Measurements from ENCODE around the gene OXNAD1.

The OXNAD1 gene

DNA sequence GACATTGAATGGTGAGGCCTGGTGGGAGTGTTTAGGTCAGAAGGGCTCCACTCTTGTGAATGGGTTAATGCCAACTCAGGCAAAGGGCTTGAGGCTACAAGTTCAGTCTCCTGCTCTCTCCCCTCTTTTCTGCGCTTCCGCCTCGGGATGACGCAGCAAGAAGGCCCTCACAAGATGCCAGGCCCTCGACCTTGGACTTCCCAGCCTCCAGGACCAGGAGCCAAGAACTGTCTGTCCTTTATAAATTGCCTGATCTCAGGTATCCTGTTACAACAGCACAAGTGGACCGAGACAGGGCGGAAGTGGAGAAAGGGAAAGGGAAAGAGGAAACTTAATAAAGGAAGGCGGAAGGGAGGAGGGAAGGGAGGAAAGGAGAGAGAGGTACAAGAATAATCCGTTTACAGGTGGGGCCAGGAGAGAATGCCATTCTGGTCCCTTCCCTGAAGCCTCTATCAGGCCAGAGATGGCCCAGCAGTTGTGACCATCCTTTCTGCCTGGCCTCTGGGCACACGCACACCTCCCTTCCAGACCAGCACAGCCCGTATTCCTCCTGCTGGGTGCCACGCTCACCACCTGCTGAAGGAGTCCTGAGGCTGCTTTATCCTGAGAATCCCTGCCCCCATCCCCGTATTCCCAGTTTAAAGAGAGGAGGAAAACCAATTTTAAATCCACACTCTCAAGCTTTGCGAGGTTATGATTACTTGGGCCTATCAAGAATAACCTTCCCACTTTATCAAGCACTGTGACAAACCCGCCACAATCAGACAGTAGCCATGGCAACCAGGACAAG lies 64.2 kb downstream of the OXNAD1 start:
- no peak for DNase-seq (ENCODE audit: low read depth in 2 of 2)

DNA sequence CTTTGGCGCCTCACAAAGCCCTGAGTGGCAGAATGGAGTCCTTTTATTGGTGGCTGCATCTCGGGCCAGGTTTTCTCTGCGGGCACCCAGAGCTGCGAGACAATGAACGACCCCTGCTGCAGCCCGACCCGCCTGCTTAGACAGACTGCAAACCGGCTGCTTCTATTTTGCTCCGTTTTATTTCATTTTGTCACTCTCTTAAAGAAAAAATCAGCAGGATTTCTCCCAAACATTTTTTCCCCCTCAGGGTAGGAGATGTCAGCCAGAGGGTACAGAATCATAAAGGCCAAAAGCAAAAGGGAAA lies 64.8 kb downstream of the OXNAD1 start:
- no peak for DNase-seq (ENCODE audit: low read depth in 2 of 2)

DNA sequence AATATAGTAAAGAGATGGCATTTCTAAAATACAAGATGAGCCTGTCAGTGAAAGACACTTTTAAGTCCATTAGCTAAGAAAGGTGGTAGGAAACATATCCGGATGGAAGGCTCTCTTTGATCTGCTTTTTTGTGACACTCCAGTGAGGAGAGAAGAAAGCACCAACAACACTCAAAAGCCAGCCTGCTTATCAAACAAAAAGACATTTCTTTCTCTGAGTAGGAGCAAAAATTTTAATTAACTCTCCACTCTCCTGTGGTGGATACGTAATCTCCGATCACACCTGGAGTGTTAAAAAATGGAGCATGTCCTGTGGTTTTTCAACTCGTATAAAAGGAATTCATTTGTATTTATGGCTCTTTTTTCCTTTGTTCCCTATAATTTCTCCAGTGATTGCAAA lies 65.3 kb downstream of the OXNAD1 start:
- DNase-seq (ENCODE audit: low read depth in 2 of 2) = no peak

DNA sequence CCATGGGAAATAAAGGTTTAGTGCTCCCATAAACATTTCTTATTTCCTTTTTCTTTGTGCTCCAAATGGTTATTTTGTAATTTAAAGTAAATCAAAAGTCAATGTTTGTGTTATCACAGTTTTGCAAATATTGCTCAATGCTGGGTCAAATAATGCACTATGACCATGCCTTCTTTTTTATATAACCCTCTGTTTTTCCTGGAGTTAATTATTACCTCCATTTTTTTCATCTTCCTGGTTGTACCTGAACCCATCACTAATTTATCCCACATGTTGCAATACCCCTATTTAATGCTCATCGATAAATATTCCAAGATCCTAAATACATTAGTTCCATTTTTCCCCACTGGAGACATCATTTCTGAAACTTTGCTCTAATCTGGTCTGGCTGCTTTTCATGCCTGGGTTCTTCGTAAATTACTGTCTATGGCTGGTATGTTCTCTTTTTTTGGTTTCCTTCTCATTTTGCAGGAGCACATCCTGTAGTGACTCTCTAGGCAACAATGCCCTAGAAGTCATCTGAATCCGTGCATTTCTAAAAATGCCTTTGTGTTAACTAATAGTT lies 66.4 kb downstream of the OXNAD1 start:
- DNase-seq (ENCODE audit: low read depth in 2 of 2) = no peak

DNA sequence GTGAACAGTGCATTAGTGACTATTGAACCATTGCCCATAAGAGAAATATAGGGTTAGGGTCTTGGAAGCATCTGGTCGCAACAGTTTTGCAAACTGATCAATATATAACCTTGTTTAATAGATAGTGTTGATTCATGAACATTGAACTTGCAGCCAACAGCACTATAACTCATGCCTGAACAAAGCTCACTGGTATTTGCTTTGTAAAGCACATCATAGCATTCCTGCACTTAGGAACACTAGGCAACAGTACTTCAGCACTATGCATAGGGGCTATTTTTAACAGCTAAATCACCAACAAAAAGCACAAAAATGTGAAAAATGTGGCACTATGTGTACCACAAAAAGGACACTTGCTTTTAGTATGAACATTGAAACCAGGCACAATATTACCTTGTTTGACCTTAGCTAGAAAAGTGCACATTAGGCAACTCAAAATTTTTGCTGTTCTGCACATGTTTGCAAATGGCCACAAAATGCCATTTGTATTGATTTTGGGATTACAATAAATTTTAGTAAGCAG lies 68.0 kb downstream of the OXNAD1 start:
- no peak for DNase-seq (ENCODE audit: low read depth in 2 of 2)

DNA sequence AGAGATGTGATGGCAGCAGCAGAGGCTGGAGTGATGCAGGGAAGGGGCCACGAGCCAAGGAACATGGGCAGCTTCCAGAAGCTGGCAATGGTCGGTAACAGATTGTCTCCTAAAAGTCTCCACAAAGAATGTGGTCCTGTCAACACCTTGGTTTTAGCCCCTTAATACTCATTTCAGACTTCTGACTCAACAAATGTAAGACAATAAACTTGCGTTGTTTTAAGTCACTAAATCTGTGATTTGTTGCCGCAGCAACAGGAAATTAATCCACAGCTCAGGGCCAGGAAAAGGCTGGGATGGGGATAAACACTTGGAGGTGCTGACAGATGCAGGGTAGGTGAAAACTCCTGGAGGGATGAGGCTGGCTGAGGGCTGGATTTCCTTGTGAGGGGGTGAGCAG lies 69.9 kb downstream of the OXNAD1 start:
- DNase-seq (ENCODE audit: low read depth in 2 of 2) = no peak

DNA sequence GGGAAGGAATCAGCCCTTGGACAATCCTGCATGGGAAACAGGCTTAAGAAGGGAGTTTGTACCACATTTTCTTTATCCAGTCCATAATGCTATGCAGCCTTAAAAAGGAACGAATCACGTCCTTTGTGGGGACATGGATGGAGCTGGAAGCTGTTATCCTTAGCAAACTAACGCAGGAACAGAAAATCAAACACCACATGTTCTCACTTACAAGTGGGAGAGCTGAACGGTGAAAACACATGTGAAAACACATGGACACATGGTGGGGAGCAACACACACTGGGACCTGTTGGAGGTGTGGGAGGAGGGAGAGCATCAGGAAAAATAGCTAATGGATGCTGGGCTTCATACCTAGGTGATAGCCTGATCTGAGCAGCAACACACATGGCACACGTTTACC lies 70.3 kb downstream of the OXNAD1 start:
- no peak for DNase-seq (ENCODE audit: low read depth in 2 of 2)

DNA sequence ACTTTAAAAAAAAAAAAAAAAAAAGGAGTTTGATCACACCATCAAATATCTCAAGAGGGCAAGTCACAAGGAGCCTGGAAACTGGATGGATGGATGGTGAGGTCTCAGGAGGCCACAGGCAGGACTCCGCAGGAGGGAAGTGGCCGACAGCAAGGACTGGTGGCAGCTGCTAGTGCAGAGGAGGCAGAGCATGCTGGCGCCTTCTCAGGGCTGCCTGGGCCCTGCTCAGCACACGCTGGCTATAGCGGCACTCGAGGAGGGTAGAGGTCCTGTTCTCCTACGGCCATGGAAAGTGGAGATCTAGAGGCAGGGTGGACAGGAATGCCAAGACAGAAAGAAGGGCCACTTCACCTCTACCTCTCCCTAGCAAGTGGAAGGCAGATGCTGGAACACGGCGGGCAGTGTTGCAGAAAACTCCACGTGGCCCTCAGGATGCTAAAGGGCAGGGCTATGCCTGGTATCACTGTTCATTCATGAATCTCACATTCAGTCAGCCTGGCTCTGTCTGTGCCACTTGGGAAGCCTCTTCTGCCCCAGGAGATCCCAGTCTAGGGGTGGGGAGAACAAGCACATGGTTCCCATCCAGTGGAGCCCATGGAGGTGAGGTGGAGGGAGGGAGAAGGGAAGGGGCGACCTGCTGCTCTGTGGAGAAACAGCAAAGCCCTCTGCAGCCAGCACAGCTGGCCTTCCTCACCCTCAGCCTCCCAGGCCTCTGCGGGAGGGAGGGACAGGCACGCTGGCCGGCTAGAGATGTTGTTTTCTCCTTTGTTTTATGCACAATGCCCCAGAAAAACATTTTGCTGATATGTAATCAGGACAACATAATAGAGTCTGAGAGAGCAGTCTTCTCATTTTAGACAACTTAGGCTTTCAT lies 71.0 kb downstream of the OXNAD1 start:
- DNase-seq (ENCODE audit: low read depth in 2 of 2) = no peak

DNA sequence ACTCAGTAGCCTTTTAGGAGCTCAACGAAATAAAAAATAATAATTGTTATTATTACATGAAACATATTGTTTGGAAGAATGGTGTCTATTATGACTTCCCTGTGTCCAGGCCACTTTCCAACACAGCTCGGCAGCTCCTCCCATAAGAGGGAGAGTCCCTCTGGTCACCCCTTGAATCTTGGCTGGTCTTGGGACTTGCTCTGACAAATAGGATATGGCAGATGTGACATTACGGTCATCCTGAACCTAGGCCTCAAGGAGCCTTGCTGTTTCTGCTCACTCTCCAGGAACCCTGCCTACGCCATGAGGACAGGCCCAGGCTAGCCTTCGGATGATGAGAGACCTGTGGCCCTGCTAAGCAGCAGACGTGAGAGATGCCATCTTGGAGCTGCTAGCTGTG lies 71.8 kb downstream of the OXNAD1 start:
- no peak for DNase-seq (ENCODE audit: low read depth in 2 of 2)

DNA sequence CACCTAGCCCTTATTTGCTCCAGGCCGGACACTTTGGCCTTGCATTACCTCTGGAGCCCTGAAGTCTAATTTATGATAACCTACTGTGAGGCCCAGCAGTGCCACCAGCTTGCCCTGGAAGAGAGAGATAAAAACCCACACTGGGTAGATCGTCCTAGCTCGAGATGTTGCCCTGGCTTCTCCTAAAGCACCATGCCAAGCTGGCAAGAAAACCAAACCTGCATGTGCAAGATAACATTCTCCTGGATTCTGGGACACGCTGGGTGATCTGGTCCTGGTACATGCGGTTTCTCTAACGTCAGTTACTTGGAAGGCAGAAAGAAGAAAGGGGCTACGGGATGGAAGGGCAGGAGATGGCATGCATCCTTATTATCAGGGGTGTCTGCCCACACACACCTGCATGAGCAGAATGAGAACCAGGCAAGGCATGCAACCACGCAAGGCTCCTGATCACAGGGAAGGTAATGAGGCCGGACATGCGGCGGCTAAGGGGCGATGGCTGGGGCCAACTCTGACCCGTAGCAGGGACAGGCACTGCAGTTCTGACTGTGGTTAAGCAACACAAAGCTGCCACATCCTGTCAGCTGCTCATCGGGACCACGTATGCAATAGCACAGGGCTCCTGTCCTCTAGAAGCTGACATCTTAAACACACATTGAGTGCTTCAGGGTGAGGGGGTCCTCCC lies 73.0 kb downstream of the OXNAD1 start:
- peak in 1 of 2 donors; percentile 26 for DNase-seq (ENCODE audit: low read depth in 2 of 2)

DNA sequence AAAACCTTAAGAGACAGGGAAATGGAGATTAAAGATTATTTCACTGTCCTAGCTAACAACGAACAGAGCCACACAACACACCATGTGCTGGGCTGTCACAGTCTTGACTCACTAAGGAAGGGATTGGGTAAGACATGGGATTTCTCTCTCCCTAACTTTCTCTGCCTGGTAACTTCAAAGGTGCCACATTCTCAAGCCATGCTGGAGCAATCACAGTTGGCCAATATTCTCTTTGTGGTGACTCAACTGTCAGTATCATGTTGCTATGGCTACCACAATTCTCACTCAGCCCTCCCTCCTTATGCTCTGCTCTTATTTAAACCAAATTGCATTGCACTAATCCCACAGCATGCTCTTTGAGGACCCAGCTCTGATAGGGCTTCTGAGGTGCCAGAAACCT lies 74.0 kb downstream of the OXNAD1 start:
- DNase-seq (ENCODE audit: low read depth in 2 of 2) = no peak

DNA sequence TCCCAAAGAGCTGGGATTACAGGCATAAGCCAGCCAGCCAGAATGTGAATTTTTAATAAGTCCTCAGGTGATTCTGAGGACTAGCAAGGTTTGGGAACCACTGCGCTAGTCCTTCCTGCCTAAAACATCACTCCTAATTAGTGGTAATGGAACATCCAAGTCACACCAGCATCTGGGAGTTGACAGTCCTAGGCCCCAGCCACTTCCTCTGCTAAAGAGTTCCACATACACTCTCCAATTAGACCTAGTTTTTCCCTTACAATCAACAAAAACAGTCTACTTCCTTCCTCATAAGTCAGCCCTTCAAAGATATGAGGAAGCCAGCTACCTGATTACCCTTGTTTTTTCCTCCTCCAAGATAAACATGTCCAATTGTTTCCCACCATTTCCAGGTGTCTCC lies 78.1 kb downstream of the OXNAD1 start:
- DNase-seq (ENCODE audit: low read depth in 2 of 2) = no peak

DNA sequence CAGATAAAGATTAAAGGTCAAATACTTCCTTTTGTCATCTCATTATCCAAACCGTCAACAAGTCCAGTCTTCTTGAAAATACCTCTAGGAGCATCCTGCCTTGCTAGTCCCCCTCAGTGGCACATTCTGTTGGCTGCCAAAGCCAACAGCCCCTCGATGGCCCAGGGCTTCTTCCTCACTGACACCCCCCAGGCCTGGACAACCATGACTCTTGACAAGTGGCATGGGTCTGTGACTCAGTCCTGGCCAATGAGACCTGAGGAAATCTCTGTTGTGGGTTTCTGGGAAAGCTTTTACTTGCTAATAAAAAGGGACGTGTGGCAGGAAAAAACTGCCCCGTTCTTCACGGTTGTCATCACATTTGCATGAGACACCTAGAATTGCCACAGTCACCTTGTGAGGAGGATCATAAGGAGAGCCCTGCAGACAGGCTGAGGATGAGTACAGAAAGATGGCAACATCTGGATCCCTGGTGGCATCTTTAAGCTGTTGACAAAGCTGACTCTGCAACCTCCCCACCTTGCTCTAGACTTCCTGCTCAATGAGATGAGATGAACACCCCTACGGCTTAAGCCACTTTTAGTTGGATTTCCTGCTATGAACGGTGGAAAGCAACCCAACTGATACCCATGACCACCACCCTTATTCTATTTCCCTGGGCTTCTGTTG lies 81.5 kb downstream of the OXNAD1 start:
- no peak for DNase-seq (ENCODE audit: low read depth in 2 of 2)

DNA sequence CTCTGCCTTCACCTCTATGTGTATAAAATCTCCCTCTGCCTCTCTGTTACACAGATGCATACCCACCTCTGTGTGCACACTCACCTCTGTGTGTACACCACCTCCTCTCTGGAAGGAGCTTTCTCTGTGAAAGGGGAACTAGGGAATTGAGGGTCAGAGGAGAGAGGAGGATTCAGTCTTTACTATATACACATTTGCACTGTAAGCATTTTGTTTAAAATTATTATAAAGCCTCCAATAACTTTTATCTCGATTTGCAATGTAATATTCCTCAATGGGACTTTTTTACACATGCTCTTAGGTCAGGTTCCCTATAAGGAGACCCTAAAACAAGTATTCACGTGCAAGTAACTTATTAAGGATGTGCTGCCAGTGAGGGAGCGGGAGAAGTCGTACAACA lies 82.5 kb downstream of the OXNAD1 start:
- DNase-seq (ENCODE audit: low read depth in 2 of 2) = no peak

DNA sequence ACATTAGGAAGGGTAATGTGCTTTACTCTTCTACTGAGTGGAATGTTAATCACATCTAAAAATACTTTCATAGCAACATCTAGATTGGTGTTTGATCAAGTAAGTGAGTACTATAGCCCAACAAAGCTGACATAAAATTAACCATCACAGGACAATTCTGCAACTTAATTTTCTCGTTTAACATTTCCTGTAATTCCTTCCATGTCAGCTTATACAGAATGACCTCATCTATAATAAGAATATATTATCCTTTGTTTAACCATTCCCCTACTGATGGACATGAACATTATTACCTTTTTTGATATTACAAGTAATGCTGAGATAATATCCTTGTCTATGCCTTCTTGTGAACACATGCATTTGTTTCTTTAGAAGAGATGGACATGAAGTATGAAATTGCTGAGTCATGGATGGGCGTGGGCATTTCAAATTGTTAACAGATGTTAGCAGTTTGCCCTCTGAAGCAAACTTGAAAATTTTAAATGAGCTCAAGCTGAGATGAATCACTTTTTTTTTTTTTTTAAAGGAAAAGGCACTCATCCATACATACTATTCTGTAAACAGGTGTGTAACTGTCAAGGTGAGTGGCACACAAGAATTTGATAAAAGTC lies 85.1 kb downstream of the OXNAD1 start:
- no peak for DNase-seq (ENCODE audit: low read depth in 2 of 2)

DNA sequence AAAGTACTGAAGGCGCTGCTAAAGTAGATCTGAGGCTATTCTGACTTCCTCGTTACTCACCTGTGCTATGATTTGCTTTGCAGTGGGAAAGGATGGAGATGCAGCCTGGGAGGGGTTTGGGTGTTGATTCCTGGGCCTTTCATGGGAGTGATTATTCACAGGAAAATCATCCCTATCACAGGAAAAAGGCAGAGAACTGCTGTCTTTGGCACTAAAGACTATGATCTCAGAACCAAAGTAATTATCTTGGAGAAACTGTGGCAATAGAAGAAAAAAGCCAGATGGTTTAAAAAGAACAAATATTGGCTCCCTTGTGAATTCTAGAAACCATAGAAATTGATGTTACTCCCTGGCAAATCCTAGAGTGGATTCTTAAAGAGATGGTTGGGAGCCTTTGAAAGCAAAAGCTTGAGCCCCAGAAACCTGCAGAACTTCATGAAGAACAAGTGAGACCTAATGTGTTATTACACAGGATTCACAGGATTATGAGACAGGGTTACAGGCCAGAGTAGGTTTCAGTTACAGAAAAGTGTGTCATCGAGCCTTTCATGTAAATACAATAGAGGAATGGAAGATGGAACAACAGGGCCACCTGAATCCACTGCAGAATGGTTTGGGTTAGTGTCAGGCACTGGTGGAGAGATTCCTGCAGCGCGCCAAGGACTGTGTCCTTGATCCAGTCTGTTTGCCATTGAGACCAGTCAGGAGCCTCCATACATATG lies 85.7 kb downstream of the OXNAD1 start:
- no peak for DNase-seq (ENCODE audit: low read depth in 2 of 2)

DNA sequence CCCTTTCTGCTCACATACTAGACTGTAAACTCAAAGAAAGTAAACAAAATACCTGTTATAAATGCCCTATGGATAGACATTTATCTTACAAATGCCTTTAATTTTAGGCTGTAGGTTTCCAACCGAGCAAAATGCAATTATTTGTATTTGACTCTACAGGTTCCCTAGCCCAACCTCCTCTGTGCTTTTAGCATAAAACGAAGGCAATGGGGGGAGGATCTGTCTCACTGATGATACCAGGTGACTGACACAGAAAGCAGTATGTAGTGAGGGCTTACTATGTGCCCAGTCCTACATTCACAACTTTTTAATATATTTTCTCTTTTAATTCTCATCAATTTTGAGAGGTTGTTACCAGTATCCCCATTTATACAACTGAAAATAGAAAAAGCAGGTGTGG lies 87.4 kb downstream of the OXNAD1 start:
- DNase-seq (ENCODE audit: low read depth in 2 of 2) = no peak

DNA sequence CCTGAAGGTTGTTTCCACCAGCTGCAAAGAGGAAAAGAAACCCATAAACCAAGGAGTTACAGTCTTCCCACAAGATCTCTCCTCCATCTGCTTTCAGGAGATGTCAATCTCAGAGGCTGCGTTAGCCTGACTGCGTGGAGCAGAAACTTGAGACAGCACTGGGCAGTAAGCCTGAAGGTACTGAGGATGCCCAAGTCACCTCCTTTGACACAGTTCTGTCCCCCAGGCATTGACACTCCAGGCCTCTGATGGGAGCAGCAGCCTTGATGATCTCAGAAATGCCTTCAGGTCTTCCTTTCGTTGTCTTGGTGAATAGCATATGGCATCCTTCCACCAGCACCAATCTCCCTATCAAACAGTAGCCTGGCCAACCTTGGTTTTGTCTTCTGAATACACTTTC lies 89.3 kb downstream of the OXNAD1 start:
- DNase-seq (ENCODE audit: low read depth in 2 of 2) = no peak
